ENCODE measurements around the gene PSMD11. TPM values are rescaled to one million over a fixed set of nuclear protein-coding genes. Genes with fewer than 3 reads are reported as not detected.

PSMD11 gene
- total and polyA plus RNA-seq, 2 of the 8 experiments (the other 6 are each of a cell fraction or from before 2014, with no cell fraction given): 68.4 to 171 TPM

GRCh38 chr17:32464374-32464773 is 20.1 kb downstream of the PSMD11 start:
- Histone ChIP-seq H3K79me2 (ENCODE audit: control insufficient read depth in 1 of 2, insufficient read depth in 2 of 2, low read length in 2 of 2) (peaks cover 0 to 35% of the 10 kb centered on the region in 2 experiments; a peak in 2 of 4 replicates), H2BK15ac (ENCODE audit: low read length) (no peak overlapping the region), H2BK120ac (replicated peaks; ENCODE audit: low read depth, low read length) (no peak overlapping the region), H3K4ac (replicated peaks; ENCODE audit: insufficient read length, low read depth, low read length) (no peak overlapping the region), H2BK12ac (ENCODE audit: low read depth, low read length) (no peak overlapping the region), H4K91ac (replicated peaks; ENCODE audit: insufficient read length, low read length) (no peak overlapping the region), H4K8ac (ENCODE audit: extremely low read depth, insufficient read depth, low read length) (no peak overlapping the region; the same call in 1 of the 2 replicates), H3K27ac (ENCODE audit: low read depth, low read length) (no peak overlapping the region), H3K14ac (ENCODE audit: insufficient read length) (no peak overlapping the region), H2AK5ac (ENCODE audit: low read depth, low read length) (no peak overlapping the region), H3K4me1 (replicated peaks in 1 of 4; ENCODE audit: control insufficient read depth in 3 of 4, insufficient read depth in 4 of 4, low read length in 3 of 4) (no peaks in the 10 kb centered on the region), H3K79me1 (ENCODE audit: low read depth, low read length) (no peaks in the 10 kb centered on the region), H4K20me1 (replicated peaks in 1 of 2; ENCODE audit: control insufficient read depth in 1 of 2, insufficient read depth in 2 of 2, low read length in 2 of 2) (peaks cover 0 to 8% of the 10 kb centered on the region in 2 experiments), H3K9ac (replicated peaks in 1 of 4; ENCODE audit: extremely low read depth in 1 of 4, low read depth in 3 of 4, low read length in 3 of 4) (no peak overlapping the region), H3K18ac (ENCODE audit: extremely low read depth, low read length) (no peak overlapping the region), H3K36me3 (ENCODE audit: control insufficient read depth in 2 of 4, insufficient read depth in 4 of 4, low read length in 3 of 4) (peaks cover 15 to 56% (median 44%) of the 10 kb centered on the region in 4 experiments), H3K27me3 (replicated peaks in 1 of 4; ENCODE audit: control insufficient read depth in 3 of 4, extremely low read depth in 1 of 4, insufficient read depth in 3 of 4, low read length in 3 of 4) (no peaks in the 10 kb centered on the region), H3K23me2 (ENCODE audit: low read depth, low read length) (no peaks in the 10 kb centered on the region), H3K56ac (replicated peaks; ENCODE audit: insufficient read length, low read depth, low read length) (no peak overlapping the region), H2BK5ac (ENCODE audit: low read depth, low read length) (no peak overlapping the region), H3K4me2 (ENCODE audit: insufficient read depth in 1 of 2, low read depth in 2 of 2, low read length in 2 of 2) (no peak overlapping the region), H2BK20ac (ENCODE audit: low read length) (no peak overlapping the region), H3K4me3 (ENCODE audit: extremely low read depth in 1 of 4, insufficient read depth in 2 of 4, low read depth in 3 of 4, low read length in 4 of 4) (no peak overlapping the region), H3K9me3 (ENCODE audit: insufficient read depth in 2 of 2, low read depth in 1 of 2, low read length in 1 of 2) (no peaks in the 10 kb centered on the region), H3K23ac (ENCODE audit: insufficient read length) (no peak overlapping the region), H2AFZ (ENCODE audit: low read length) (no peak overlapping the region), H4K5ac (ENCODE audit: insufficient read length, low read depth, low read length) (no peak overlapping the region)
- ChIA-PET POLR2A (ENCODE audit: partially characterized antibody) (interaction anchor here (1.6 kb wide), 1 partner anchor 10 kb away, joined by 3 read pairs; no protein-coding TSS in a partner anchor), CTCF (ENCODE audit: partially characterized antibody) (interaction anchor here (0.5 to 4.7 kb wide), 7 partner anchors 10 to 602 kb away, joined by 3 to 71 read pairs (median 11); partner anchors contain the start of genes CDK5R1 and PSMD11)
- TF ChIP-seq POLR2AphosphoS5 (IDR thresholded peaks at IDR 0.05; ENCODE audit: low read depth, low read length): no peak
- TF ChIP-seq TCF12 (IDR thresholded peaks at IDR 0.05; ENCODE audit: low read depth, low read length): no peak
- TF ChIP-seq RAD21 (IDR thresholded peaks at IDR 0.05 in 1 of 2, conservative IDR thresholded peaks at IDR 0.05 in 1 of 2; ENCODE audit: low read depth in 2 of 2, low read length in 2 of 2): no peak
- TF ChIP-seq POLR2A (IDR thresholded peaks at IDR 0.05; ENCODE audit: control extremely low read depth in 1 of 2, low read depth in 2 of 2, low read length in 2 of 2): no peak
- TF ChIP-seq SRF (IDR thresholded peaks at IDR 0.05; ENCODE audit: low read depth, low read length): no peak
- no peak for TF ChIP-seq ATF2 (IDR thresholded peaks at IDR 0.05; ENCODE audit: low read length)
- no peak for TF ChIP-seq PHF8 (conservative IDR thresholded peaks at IDR 0.05; ENCODE audit: low read depth, low read length)
- no peak for TF ChIP-seq ZNF274 (IDR thresholded peaks at IDR 0.05; ENCODE audit: borderline replicate concordance, extremely low read depth, low read length)
- TF ChIP-seq HDAC6 (IDR thresholded peaks at IDR 0.05; ENCODE audit: low read depth, low read length): no peak
- no peak for TF ChIP-seq HDAC2 (IDR thresholded peaks at IDR 0.05; ENCODE audit: borderline replicate concordance in 1 of 2, low read depth in 2 of 2, low read length in 2 of 2)
- no peak for TF ChIP-seq SIX5 (IDR thresholded peaks at IDR 0.05; ENCODE audit: low read depth, low read length)
- TF ChIP-seq JUN (IDR thresholded peaks at IDR 0.05; ENCODE audit: low read depth, low read length): no peak
- FAIRE-seq: no peak
- no peak for DNase-seq (ENCODE audit: low read depth in 1 of 2, low spot score in 2 of 2)
- 92% methylated on average over 1 of the region's 1 CpG; no CpG with 5 or more reads in 1 of the 2 experiments for WGBS, 2 experiments (ENCODE audit: extremely low coverage in 1 of 2, insufficient coverage in 1 of 2, insufficient read length in 1 of 2, insufficient replicate concordance in 2 of 2, low coverage in 1 of 2, low lambda C conversion rate in 2 of 2, missing lambda C conversion rate in 1 of 2)
